ENCODE data around the gene MEIKIN. TPM values are rescaled to one million over a fixed set of nuclear protein-coding genes. Genes with fewer than 3 reads are reported as not detected.

Gene MEIKIN
- total RNA-seq (2014; rRNA removed; shearing (Covaris generic)): not detected in 2 replicates

GRCh38 chr5:131945551-131946168 lies at the start of gene MEIKIN:
MEIKIN (minus strand) TSS chr5:131945663; CDS start chr5:131945505, 158 bp downstream.
- in situ Hi-C loops (cut with HindIII; ENCODE audit: low sequenced_read_pairs): no loop called here
- no peak for DNase-seq (ENCODE audit: low spot score)

GRCh38 chr5:131994533-131995226 lies 49.2 kb upstream of the MEIKIN start:
- in situ Hi-C loops (cut with HindIII; ENCODE audit: low sequenced_read_pairs): no loop called here
- no peak for DNase-seq (ENCODE audit: low spot score)

- no peak for DNase-seq (ENCODE audit: low spot score)
- in situ Hi-C loops (cut with HindIII; ENCODE audit: low sequenced_read_pairs): no loop called here
These were observed 48.6 kb upstream of the MEIKIN start for GRCh38 chr5:131994090-131994489.

GRCh38 chr5:131993676-131994075 lies 48.2 kb upstream of the MEIKIN start:
- in situ Hi-C loops (cut with HindIII; ENCODE audit: low sequenced_read_pairs): no loop called here
- DNase-seq (ENCODE audit: low spot score): no peak

- no peak for DNase-seq (ENCODE audit: low spot score)
- in situ Hi-C loops (cut with HindIII; ENCODE audit: low sequenced_read_pairs): no loop called here
These were observed 46.9 kb upstream of the MEIKIN start for GRCh38 chr5:131992370-131992769.

- in situ Hi-C loops (cut with HindIII; ENCODE audit: low sequenced_read_pairs): no loop called here
- DNase-seq (ENCODE audit: low spot score): no peak
These were observed 46.3 kb upstream of the MEIKIN start for GRCh38 chr5:131991593-131992324.

GRCh38 chr5:131990716-131991115 lies 45.3 kb upstream of the MEIKIN start:
- DNase-seq (ENCODE audit: low spot score): no peak

GRCh38 chr5:131988601-131989000 lies 43.1 kb upstream of the MEIKIN start:
- in situ Hi-C loops (cut with HindIII; ENCODE audit: low sequenced_read_pairs): no loop called here
- no peak for DNase-seq (ENCODE audit: low spot score)

More at GRCh38 chr5:131990716-131991115, 45.3 kb upstream of the MEIKIN start:
- in situ Hi-C loops (cut with HindIII; ENCODE audit: low sequenced_read_pairs): no loop called here

- DNase-seq (ENCODE audit: low spot score): no peak
- in situ Hi-C loops (cut with HindIII; ENCODE audit: low sequenced_read_pairs): no loop called here
These were observed 41.8 kb upstream of the MEIKIN start for GRCh38 chr5:131987251-131987650.

- in situ Hi-C loops (cut with HindIII; ENCODE audit: low sequenced_read_pairs): no loop called here
- DNase-seq (ENCODE audit: low spot score): no peak
These were observed 40.9 kb upstream of the MEIKIN start for GRCh38 chr5:131986161-131986912.

GRCh38 chr5:131984956-131985665 lies 39.6 kb upstream of the MEIKIN start:
- DNase-seq (ENCODE audit: low spot score): no peak
- in situ Hi-C loops (cut with HindIII; ENCODE audit: low sequenced_read_pairs): no loop called here

- peak; percentile 50 for DNase-seq (ENCODE audit: low spot score)
- in situ Hi-C loops (cut with HindIII; ENCODE audit: low sequenced_read_pairs): no loop called here
These were observed 37.8 kb upstream of the MEIKIN start for GRCh38 chr5:131983244-131983771.

GRCh38 chr5:131981516-131981915 lies 36.1 kb upstream of the MEIKIN start:
- in situ Hi-C loops (cut with HindIII; ENCODE audit: low sequenced_read_pairs): no loop called here
- no peak for DNase-seq (ENCODE audit: low spot score)

GRCh38 chr5:131980696-131981095 lies 35.2 kb upstream of the MEIKIN start:
- in situ Hi-C loops (cut with HindIII; ENCODE audit: low sequenced_read_pairs): no loop called here

GRCh38 chr5:131979816-131980215 lies 34.4 kb upstream of the MEIKIN start:
- DNase-seq (ENCODE audit: low spot score): no peak
- in situ Hi-C loops (cut with HindIII; ENCODE audit: low sequenced_read_pairs): no loop called here

More at GRCh38 chr5:131980696-131981095, 35.2 kb upstream of the MEIKIN start:
- DNase-seq (ENCODE audit: low spot score): no peak

- in situ Hi-C loops (cut with HindIII; ENCODE audit: low sequenced_read_pairs): no loop called here
- DNase-seq (ENCODE audit: low spot score): no peak
These were observed 31.7 kb upstream of the MEIKIN start for GRCh38 chr5:131977212-131977604.

- no peak for DNase-seq (ENCODE audit: low spot score)
- in situ Hi-C loops (cut with HindIII; ENCODE audit: low sequenced_read_pairs): no loop called here
These were observed 31.1 kb upstream of the MEIKIN start for GRCh38 chr5:131976414-131977211.

All from G401 (cell line).